EH (cell line): ENCODE results near the gene GPANK1.

Experiments used
- DNase-seq: peaks from one replicate; pipeline ENCODE4 v3.0.0-alpha.2; 2015; ENCODE audit warnings: low read depth

The GPANK1 gene

DNA sequence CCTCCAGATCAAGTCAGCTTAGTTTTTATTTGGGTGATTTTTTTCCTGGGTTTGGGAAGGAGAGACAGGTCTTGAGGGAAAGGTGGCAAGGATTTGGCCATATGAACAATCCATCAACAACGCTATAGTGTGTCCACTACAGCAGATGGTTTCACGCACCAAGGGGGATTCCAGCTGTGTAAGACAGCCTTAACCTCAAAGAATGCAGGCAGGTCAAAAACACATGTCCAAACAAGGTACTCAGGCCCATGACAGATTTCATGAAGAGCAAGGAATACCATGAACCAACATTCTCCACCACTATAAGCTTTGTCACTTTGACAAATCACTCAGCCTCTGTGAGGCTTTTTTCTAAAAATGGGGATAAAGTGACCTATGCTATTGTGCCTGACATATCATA is 47.8 kb downstream of the GPANK1 start:
- no peak for DNase-seq

DNA sequence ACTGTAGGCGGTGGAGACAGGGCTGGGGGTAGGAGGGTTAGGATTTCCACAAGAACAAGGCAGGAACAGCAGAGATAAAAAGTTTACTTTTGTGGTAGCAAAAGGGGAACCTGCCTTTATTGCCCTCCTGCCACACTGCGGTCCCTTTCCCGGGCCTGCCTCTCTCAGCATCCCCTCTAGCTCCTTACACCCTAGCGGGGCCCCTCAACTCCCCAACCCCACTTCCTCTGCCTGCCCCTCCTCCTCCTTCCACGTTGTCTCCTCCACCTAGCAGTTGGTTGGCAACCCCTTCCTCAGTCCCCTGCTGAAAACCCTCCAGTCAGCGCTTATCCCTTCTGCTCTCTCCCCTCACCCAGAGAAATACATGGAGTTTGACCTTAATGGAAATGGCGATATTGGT is 49.0 kb downstream of the GPANK1 start:
- DNase-seq, result no peak

DNA sequence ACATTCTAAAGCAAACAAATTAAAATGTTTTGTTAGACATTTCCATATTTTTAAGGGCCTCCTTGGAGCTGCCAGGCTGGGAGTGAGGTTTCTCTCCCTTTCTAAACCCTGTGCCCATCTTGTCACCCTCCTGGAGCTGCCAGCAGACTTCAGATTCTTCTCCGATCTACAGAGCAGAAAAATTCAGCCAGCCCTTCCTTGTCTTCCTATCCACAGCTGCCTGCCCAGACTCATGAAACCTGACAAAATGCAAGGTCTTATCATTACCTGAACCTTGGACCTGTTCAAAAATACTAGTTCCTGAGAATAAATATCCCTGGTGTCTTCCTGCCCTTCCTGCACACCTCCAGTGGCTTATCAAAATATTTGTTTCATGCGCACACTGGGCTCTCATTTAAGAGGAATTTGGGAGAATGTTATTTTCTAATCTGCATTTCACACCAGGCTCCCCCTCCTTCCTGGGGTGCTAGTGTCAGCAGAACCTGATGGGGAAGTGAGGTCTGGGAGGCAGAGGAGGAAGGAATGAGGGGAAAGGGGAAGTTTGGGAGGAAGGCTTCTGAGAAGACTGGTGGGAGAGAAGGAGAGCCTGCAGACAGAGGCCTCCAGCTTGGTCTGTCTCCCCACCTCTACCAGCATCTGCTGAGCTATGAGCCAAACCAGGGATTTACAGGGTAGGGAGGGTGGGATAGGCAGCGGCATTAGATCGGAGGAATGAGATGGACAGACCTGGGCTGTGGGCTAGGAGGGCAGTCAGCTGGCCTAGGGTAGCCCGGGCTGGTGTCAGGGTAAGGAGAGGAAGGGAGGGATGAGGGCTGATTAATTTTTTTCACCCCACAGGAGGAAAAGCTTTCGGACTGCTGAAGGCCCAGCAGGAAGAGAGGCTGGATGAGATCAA is 49.9 kb downstream of the GPANK1 start, which contains the start of gene AIF1:
Gene AIF1 (plus strand): TSS at position 551 of the 895 bp plus-strand sequence. CDS start 96 bp downstream, at position 647.
- DNase-seq, result no peak

DNA sequence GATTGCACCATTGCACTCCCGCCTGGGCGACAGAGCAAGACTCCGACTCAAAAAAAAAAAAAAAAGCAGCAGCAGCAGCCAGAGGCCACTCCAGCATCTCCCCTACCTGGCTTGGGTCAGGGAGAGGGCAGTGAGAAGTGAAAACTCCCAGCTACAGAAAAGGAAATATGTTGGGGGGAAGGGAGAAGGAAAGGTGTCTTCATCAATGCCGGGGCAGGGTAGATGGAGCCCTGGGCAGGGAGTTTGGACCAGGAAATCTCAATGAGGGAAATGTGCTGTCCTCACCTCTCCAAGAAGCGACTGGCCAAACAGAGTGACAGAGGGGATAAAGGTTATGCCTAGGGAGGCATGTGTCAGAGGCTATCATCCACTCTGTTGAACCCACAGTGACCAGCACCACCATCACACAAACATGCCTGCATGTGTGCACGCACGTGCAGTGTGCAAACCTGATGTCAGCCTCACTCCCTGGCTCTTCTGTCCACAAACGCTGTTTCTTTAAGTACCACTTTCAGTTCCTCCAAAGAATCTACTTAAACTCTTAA is 50.6 kb downstream of the GPANK1 start:
- DNase-seq, result no peak
